Measurements from ENCODE around the gene SLC17A5.
"Not testable (repeated sequence)": the region's sequence is repeated elsewhere in the genome, so short reads cannot be mapped to it uniquely, and the experiment has no call there.

The SLC17A5 gene

GRCh38 chr6:73564578-73565345, 89.0 kb downstream of the SLC17A5 start:
- no peak for DNase-seq

- DNase-seq, result no peak
Observed at GRCh38 chr6:73562558-73562957, 91.2 kb downstream of the SLC17A5 start.

- no peak for DNase-seq
Observed at GRCh38 chr6:73560853-73561407, 92.9 kb downstream of the SLC17A5 start.

GRCh38 chr6:73560182-73560732, 93.5 kb downstream of the SLC17A5 start:
- DNase-seq, result peak; percentile 71

- not testable (repeated sequence) for DNase-seq
Observed at GRCh38 chr6:73559399-73559794, 94.4 kb downstream of the SLC17A5 start.

GRCh38 chr6:73558624-73559398, 95.0 kb downstream of the SLC17A5 start:
- DNase-seq, result no peak

GRCh38 chr6:73556836-73557235, 97.0 kb downstream of the SLC17A5 start:
- no peak for DNase-seq

- not testable (repeated sequence) for DNase-seq
Observed at GRCh38 chr6:73555380-73555949, 98.3 kb downstream of the SLC17A5 start.

GRCh38 chr6:73551115-73551514, 102.7 kb downstream of the SLC17A5 start:
- DNase-seq, result not testable (repeated sequence)

GRCh38 chr6:73548458-73549446, 105.0 kb downstream of the SLC17A5 start:
- no peak for DNase-seq

GRCh38 chr6:73547036-73547435, 106.8 kb downstream of the SLC17A5 start:
- no peak for DNase-seq

Data from DMS53 (cell line).